Right cardiac atrium (tissue), 5 donors: Measurements from ENCODE around the gene FGB. TPM values are rescaled to one million over a fixed set of nuclear protein-coding genes. Genes with fewer than 3 reads are reported as not detected.
A peak's percentile ranks its signal among the peaks of the same experiment; 100 is the strongest.
"Not testable (repeated sequence)": the region's sequence is repeated elsewhere in the genome, so short reads cannot be mapped to it uniquely, and the experiment has no call there.

Experiments used
- ATAC-seq, 2 donors: fragments of 200-7000 bp; cut with Tn5 transposase; one replicate each; pipeline versions ENCODE4 v1.8.0 to v1.9.1; 2020; ENCODE audit warnings: moderate library complexity in 2 of 2, mild to moderate bottlenecking in 1 of 2
- DNase-seq, 3 donors: peaks; one replicate each; pipeline ENCODE4 v3.0.0-alpha.2; 2020
- H3K27ac ChIP-seq: one replicate; pipeline ENCODE4 v1.5.1; 2013; ENCODE audit warnings: mild to moderate bottlenecking, low read length, control low read depth, moderate library complexity
- H3K27me3 ChIP-seq: one replicate; pipeline ENCODE4 v1.6.1; 2013; ENCODE audit not compliant: control insufficient read depth, insufficient read depth
- H3K4me1 ChIP-seq: one replicate; pipeline ENCODE4 v1.6.1; 2013; ENCODE audit warnings: low read length; ENCODE audit not compliant: control insufficient read depth, insufficient read depth
- H3K4me3 ChIP-seq: one replicate; pipeline ENCODE4 v1.5.1; 2013; ENCODE audit warnings: low read length, control low read depth
- H3K9me3 ChIP-seq: one replicate; pipeline ENCODE4 v1.6.1; 2013; ENCODE audit warnings: low read length; ENCODE audit not compliant: control insufficient read depth
- WGBS: extraction: QIAGEN DNeasy Blood & Tissue Kit; methylation state at CpG from one replicate; pipeline ENCODE4 v1.1.7; 2013; 5-methylcytosine and 5-hydroxymethylcytosine counted together
- intact Hi-C, 4 donors: fragments of 100-400 bp; cut with DNase I; formaldehyde crosslinking; loops; one replicate each; pipeline versions ENCODE4 v1.11.0 to v1.14.0; 2022 to 2023
- polyA plus RNA-seq: library from polyadenylated mRNA; stranded (reverse); fragments of 200-250 nt; gene quantifications from one replicate; pipeline ENCODE4 v1.2.3, GENCODE V29; 2013
- total RNA-seq, 4 donors: library from RNA; stranded (reverse); fragmentation: NEBNext Ultra II Directional; extraction: Animal tissue kit (Norgen Biotek cat#: 25700); gene quantifications; one replicate each; pipeline ENCODE4 v1.2.1, GENCODE V29; 2021
- donor health status: healthy with polysubstance abuse.
- donor health status: DM: no; HTN: yes; CAD: no.
- donor health status: DM: no; HTN: no; CAD: no.
- donor health status: DM: no; HTN: yes; CAD: no; lungs with severe emphysema.
- donor health status: DM: yes; HTN: yes; CAD: no.

Gene FGB
- total and polyA plus RNA-seq, 5 donors = 0.38 to 1.8 TPM; not detected in 3

DNA sequence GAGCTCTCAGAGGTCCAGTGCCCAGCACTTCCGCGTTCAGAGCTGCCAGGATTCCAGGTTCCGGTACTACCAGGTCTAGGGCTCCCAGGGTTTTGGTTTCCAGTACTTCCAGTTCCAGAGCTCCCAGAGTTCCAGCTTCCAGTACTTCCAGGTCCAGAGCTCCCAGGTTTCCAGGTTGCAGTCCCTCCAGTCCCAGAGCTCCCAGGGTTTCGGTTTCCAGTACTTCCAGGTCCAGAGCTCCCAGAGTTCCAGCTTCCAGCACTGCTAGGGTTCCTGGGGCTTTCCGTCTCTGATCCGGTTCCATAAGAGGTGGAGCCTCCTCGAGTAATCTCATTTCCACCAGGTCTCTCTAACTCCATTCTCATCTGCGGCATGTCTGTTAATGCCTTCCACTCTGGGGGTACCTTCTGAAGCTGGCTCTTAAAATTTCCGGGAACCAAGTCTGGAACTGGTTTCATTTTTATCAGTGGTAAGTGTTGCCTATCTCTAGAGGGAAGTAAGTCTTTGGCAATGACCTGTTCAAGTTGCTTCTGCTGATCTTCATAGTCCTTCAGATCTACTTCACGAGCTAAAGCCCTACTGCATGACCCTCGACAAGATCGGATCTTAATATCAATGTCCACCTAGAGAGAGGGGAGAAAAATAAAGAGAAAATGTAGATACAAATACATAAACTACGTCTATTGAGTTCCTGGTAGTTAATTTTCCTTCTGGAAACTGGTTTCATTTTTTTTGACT lies 23.7 kb downstream of the FGB start:
- Histone ChIP-seq H3K4me3 (no peak overlapping the region), H3K27ac (no peak overlapping the region), H3K27me3 (no peaks in the 10 kb centered on the region), H3K4me1 (no peaks in the 10 kb centered on the region), H3K9me3 (no peaks in the 10 kb centered on the region)
- intact Hi-C loops = no loop called here
- 88% methylated on average over 13 of the region's 13 CpGs for WGBS
- no peak for DNase-seq
- no peak for ATAC-seq

DNA sequence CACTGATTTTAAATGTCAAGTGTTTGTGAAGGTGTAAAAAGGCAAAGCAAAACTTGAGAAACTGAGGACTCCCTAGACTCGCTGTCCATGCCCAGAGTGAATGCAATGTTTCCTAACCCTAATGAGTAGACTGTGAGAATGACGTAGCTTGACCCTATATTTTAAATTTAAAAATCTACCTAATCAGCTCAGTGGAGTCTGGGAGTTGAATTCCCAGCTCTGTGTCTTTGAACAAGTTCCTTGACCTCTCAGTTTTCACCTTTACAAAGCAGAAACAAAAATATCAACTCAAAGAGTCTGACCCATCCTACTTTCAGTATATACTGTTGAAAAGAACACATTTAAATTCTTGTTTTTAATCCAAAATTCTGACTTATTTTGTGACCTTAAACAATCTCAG lies 25.4 kb downstream of the FGB start:
- WGBS = 83% methylated on average over 2 of the region's 2 CpGs
- ATAC-seq = no peak
- Histone ChIP-seq H3K9me3 (no peaks in the 10 kb centered on the region), H3K4me1 (no peaks in the 10 kb centered on the region), H3K27ac (no peak overlapping the region), H3K27me3 (no peaks in the 10 kb centered on the region), H3K4me3 (no peak overlapping the region)
- no peak for DNase-seq
- intact Hi-C loops = no loop called here

DNA sequence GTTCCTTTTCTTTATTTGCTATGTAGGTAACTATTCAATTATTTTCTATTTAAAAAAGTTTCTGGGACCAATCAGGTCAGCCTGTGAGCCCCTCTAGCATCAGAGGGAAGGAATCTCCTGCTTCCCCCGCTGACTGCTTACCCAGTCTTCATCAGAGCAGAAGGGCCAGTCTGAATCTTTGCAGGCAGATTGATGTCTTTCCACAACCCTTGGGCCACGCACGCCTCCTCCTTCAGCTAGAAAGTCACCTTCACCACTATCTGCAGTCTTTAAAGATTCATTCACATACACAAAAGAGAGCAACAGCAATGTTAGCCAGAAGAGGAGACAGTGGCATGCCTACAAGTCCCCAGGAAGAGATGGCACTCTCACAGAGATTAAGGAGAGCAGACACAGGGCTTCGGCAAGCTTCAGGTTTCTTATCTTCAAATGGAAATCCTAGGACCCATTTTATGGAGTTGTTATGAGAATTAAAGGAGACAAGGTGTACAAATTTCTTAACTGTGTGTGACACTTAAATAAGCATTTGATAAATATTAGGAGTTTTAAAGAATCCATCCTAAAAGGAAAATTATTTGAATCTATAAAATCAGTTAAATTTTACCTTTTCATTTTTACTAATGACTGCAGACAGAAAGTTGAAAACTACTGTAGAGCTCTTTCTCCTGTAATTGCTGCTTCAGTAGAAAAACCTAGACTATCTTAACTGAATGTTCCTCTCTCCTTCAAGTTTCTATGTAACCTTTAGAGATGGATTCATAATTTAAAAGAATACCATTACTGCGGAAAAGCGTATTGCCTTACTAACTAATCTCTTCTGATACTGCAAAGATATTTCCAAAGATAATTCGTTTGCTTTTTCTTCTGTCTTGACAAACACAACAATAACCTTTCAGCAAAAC lies 26.7 kb downstream of the FGB start:
- ATAC-seq (no peak), DNase-seq (no peak)
- 67% methylated on average over 7 of the region's 7 CpGs for WGBS
- Histone ChIP-seq H3K9me3 (no peaks in the 10 kb centered on the region), H3K4me3 (no peak overlapping the region), H3K4me1 (no peaks in the 10 kb centered on the region), H3K27ac (no peak overlapping the region), H3K27me3 (no peaks in the 10 kb centered on the region)
- intact Hi-C loops = no loop called here

DNA sequence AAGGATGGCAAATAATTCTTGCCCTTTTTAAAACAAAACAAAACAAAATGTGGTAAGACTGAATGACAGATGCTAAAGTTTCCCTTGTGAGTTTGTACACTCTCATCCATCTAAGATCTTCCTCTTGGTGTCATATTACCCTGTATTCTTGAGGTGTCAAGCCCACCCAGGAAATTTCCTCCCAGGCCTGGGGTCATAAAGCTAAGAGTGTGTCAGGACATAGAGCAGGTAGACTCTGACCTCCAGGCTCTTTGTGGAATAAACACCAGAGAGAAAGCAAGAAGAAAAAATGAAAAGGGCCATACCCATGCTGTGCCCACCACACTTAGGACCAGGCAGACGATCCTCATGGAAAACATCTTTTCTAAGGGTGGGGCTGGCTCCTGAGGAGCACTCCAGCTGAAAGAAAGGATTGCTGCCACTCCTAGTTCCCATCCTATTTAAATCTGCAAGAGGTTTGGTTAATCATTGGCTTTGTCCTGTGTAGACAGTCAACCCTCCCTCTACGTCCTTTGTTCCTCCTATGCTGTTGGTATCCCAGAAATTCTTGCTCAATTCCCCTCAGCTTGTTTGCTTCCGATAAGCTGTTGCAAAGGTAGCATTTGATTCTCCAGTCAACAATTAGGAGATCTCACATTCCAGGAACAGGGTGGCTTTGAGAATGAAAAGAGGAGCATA lies 27.7 kb downstream of the FGB start, which contains the start of gene FGA:
TSS of gene FGA (minus strand) at position 414 of the 678 bp plus-strand sequence. CDS start at position 359, 55 bp downstream.
- no peaks in the 10 kb centered on the region for H3K9me3 ChIP-seq
- H3K4me1 ChIP-seq = no peaks in the 10 kb centered on the region
- no peak within 1 kb of the TSS for H3K4me3 ChIP-seq
- 63% methylated on average over 3 of the region's 3 CpGs for WGBS
- no peak for DNase-seq
- ATAC-seq = peak in 1 of 2 donors; percentile 41
- intact Hi-C loops = no loop called here
- no peaks in the 10 kb centered on the region for H3K27me3 ChIP-seq
- H3K27ac ChIP-seq = no peak within 1 kb of the TSS

DNA sequence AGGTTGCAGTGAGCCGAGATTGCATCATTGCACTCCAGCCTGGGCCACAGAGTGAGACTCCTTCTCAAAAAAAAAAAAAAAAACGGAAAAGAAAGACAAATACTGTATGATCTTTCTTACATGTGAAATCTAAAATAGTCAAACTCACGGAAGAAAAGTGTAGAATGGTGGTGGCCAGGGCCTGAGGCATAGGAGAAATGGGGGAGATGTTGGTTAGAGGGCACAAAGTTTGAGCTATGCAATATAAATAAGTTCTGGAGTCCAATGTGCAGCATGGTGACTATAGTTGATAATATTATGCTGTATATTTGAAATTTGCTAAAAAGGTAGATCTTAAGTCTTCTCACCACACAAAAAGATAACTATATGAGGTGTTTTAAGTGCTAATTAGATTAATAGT lies 29.1 kb downstream of the FGB start:
- Histone ChIP-seq H3K9me3 (no peaks in the 10 kb centered on the region), H3K27ac (no peak overlapping the region), H3K27me3 (no peaks in the 10 kb centered on the region), H3K4me3 (no peak overlapping the region), H3K4me1 (no peaks in the 10 kb centered on the region)
- ATAC-seq = no peak
- 76% methylated on average over 3 of the region's 3 CpGs for WGBS
- no peak for DNase-seq
- intact Hi-C loops = no loop called here

DNA sequence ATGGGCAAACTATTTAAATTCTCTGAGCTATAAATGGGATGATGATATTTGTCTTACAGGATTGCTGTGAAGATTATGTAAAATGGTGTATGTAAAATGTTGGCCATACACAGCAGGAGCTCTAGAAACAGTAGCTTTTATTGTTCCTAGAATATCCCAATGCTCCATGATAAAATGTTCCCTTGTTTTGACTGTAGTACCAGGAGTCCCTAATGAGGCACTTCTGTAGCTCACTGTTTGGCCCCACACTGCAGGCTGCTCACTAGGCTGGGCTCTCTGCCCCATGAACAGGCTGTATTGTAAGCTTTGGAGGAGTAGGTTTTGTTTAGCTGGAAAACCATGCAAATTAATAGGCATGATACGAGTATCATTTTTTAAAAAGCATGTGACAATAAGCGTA lies 31.1 kb downstream of the FGB start:
- intact Hi-C loops = no loop called here
- H3K4me3 ChIP-seq = no peak overlapping the region
- no peak for DNase-seq
- 38% methylated on average over 2 of the region's 2 CpGs for WGBS
- no peaks in the 10 kb centered on the region for H3K9me3 ChIP-seq
- no peaks in the 10 kb centered on the region for H3K4me1 ChIP-seq
- H3K27ac ChIP-seq = no peak overlapping the region
- no peak for ATAC-seq
- H3K27me3 ChIP-seq = no peaks in the 10 kb centered on the region

DNA sequence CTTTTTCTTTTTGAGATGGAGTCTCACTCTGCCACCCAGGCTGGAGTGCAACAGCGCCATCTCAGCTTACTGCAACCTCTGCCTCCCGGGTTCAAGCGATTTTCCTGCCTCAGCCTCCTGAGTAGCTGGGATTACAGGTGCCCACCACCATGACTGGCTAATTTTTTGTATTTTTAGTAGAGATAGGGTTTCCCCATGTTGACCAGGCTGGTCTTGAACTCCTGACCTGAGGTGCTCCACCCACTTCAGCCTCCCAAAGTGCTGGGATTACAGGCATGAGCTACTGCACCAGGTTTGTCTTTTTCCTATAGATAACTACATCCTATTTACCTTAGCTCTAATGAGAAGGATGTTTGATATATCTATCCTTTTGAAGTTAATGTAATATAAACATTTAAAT lies 31.5 kb downstream of the FGB start:
- WGBS = 87% methylated on average over 3 of the region's 3 CpGs
- intact Hi-C loops, H3K4me1 ChIP-seq, ATAC-seq, H3K9me3 ChIP-seq, H3K27me3 ChIP-seq, H3K27ac ChIP-seq, DNase-seq, H3K4me3 ChIP-seq: not testable (repeated sequence)

DNA sequence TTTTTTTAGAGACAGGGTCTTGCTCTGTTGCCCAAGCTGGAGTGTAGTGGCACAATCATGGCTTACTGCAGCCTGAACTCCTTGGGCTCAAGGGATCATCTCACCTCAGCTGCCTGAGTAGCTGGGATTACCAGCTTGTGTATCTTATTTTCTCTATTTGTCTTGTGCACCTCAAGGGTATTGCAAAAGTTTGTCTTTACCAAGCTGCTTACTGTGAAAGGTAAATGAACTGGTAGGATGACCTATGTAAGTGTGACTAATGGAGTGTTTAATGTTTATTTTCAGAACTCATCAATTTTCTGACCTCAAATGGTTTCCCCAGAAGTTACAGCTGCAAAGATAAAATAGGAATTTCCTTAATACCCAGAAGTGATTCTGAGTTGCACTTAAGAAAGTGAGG lies 33.0 kb downstream of the FGB start:
- no peak for DNase-seq
- Histone ChIP-seq H3K4me1 (no peaks in the 10 kb centered on the region), H3K27me3 (no peaks in the 10 kb centered on the region), H3K4me3 (no peak overlapping the region), H3K9me3 (no peaks in the 10 kb centered on the region), H3K27ac (no peak overlapping the region)
- no peak for ATAC-seq
- intact Hi-C loops = no loop called here

DNA sequence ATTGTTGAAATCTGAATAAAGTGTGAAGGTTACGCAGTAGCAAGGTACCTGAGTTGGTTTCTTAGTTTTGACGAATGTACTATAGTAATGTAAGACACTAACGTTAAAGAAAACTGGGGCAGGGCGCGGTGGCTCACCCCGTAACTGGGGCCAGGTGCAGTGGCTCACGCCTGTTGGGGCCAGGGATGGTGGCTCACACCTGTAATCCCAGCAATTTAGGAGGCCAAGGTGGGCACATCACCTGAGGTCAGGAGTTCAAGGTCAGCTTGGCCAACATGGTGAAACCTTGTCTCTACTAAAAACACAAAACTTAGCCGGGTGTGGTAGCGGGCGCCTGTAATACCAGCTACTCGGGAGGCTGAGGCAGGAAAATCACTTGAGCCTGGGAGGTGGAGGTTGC lies 34.5 kb downstream of the FGB start:
- H3K9me3 ChIP-seq, DNase-seq, H3K27me3 ChIP-seq, H3K27ac ChIP-seq, intact Hi-C loops, H3K4me1 ChIP-seq, H3K4me3 ChIP-seq, ATAC-seq: not testable (repeated sequence)
- 90% methylated on average over 11 of the region's 11 CpGs for WGBS

DNA sequence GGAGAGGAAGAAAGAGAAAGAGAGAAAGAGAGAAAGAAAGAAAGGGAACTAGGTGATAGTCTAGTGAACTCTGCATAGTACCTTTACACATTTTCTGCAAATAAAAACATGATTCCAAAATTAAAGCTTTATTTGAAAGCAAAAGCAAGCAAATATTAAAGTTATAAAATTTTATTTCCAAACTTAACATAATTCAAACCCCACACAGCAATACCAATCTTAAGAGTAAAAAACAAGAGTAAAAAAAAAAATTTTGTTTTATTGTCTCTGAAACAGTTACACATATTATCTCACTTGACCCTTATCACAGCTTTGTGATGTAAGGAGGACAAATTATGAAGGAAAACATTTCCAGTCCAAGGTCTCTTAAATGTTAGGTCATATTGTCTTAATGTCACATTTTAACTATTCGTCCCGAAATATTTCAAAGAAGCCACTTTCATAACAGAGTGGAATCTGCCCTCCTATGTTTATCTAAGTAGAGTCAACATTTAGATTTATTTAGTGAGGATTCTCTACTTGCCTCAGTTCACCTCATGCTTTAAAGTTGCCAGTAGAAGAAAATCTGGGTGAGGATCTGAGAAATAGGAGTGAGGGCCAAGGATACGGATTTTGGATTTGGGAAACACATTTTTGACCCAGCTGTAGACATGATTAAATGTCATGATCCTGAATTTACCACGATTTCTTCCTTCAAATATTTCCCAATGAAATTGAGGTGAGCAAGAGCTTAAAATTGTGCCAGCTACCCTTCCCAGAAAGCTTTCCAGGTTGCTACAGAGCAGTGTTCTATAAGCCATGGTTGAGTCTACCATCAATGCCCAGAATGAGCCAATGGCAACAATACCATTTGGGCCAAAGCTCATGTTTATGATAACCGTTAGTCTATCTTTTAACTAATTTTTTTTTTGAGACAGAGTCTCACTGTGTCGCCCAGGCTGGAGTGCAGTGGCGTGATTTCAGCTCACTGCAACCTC lies 35.3 kb downstream of the FGB start:
- DNase-seq = no peak
- no peaks in the 10 kb centered on the region for H3K27me3 ChIP-seq

More for the DNA sequence above, 35.3 kb downstream of the FGB start:
- Histone ChIP-seq H3K4me3 (no peak overlapping the region), H3K27ac (no peak overlapping the region), H3K9me3 (no peaks in the 10 kb centered on the region), H3K4me1 (no peaks in the 10 kb centered on the region)
- WGBS = 77% methylated on average over 7 of the region's 7 CpGs
- intact Hi-C loops = no loop called here
- no peak for ATAC-seq
